Suprapubic skin (tissue), 4 donors: Measurements from ENCODE around the gene MPPE1. TPM values are rescaled to one million over a fixed set of nuclear protein-coding genes. Genes with fewer than 3 reads are reported as not detected.

Experiments
- DNase-seq, 2 donors: peaks; one replicate each; pipeline ENCODE4 v3.0.0-alpha.2; 2019; ENCODE audit warnings: low spot score in 2 of 2
- H3K27ac ChIP-seq: fragments of 200-600 bp; sonication (generic); one replicate; pipeline ENCODE4 v1.5.1; 2019
- H3K27me3 ChIP-seq: fragments of 200-600 bp; sonication (generic); one replicate; pipeline ENCODE4 v1.5.1; 2019
- H3K36me3 ChIP-seq: fragments of 200-600 bp; sonication (generic); one replicate; pipeline ENCODE4 v1.5.1; 2019
- H3K4me1 ChIP-seq: fragments of 200-600 bp; sonication (generic); one replicate; pipeline ENCODE4 v1.5.1; 2019
- H3K4me3 ChIP-seq: fragments of 200-600 bp; sonication (generic); one replicate; pipeline ENCODE4 v1.5.1; 2019; ENCODE audit warnings: mild to moderate bottlenecking
- H3K9me3 ChIP-seq: fragments of 200-600 bp; sonication (generic); one replicate; pipeline ENCODE4 v1.5.1; 2019
- CTCF ChIP-seq, 2 donors: fragments of 200-600 bp in 1 of 2; fragments of 450-650 bp in 1 of 2; sonication (generic) in 1 of 2; IDR thresholded peaks; one replicate each; pipeline ENCODE4 v1.5.1; 2016 to 2019; ENCODE audit warnings: antibody characterized with exemption in 2 of 2, mild to moderate bottlenecking in 1 of 2, moderate library complexity in 1 of 2
- EP300 ChIP-seq: sonication (generic); formaldehyde crosslinking; IDR thresholded peaks from one replicate; pipeline ENCODE4 v1.6.1; 2017; ENCODE audit warnings: antibody characterized with exemption
- POLR2A ChIP-seq, 2 donors: fragments of 450-650 bp; IDR thresholded peaks; one replicate each; pipeline ENCODE4 v1.6.1; 2017; ENCODE audit warnings: antibody characterized with exemption in 2 of 2, mild to moderate bottlenecking in 2 of 2, moderate library complexity in 2 of 2
- POLR2AphosphoS5 ChIP-seq, 3 donors: sonication (generic); formaldehyde crosslinking; IDR thresholded peaks; one replicate each; pipeline ENCODE4 v1.6.1; 2017; ENCODE audit warnings: antibody characterized with exemption in 3 of 3
- WGBS: methylation state at CpG from one replicate; pipeline ENCODE4 v1.1.5; 2018; 5-methylcytosine and 5-hydroxymethylcytosine counted together
- total RNA-seq, 4 donors: library from RNA; depleted of rRNA; stranded (reverse); fragments of >200 nt; gene quantifications; one replicate each; pipeline ENCODE4 v1.1.0, GENCODE V29; 2016

The MPPE1 gene
- total RNA-seq, 4 donors from 2014 or later: 28.2 to 84.2 (median 40.3) TPM

- H3K27me3 ChIP-seq: no peaks in the 10 kb centered on the region
- no peak for DNase-seq
- 79% methylated on average over 5 of the region's 5 CpGs for WGBS
- no peaks in the 10 kb centered on the region for H3K4me1 ChIP-seq
- H3K27ac ChIP-seq: no peak overlapping the region
- no peaks in the 10 kb centered on the region for H3K9me3 ChIP-seq
- no peaks in the 10 kb centered on the region for H3K36me3 ChIP-seq
- H3K4me3 ChIP-seq: no peak overlapping the region
- no peak for TF ChIP-seq CTCF (IDR thresholded peaks at IDR 0.05)
- no peak for TF ChIP-seq POLR2AphosphoS5 (IDR thresholded peaks at IDR 0.05)
- no peak for TF ChIP-seq EP300
- TF ChIP-seq POLR2A (IDR thresholded peaks at IDR 0.05): no peak
Observed at GRCh38 chr18:11842562-11842961, 65.6 kb downstream of the MPPE1 start.

- TF ChIP-seq POLR2A (IDR thresholded peaks at IDR 0.05) (no peak), CTCF (IDR thresholded peaks at IDR 0.05) (no peak), POLR2AphosphoS5 (IDR thresholded peaks at IDR 0.05) (no peak), EP300 (no peak)
- no peaks in the 10 kb centered on the region for H3K36me3 ChIP-seq
- no peaks in the 10 kb centered on the region for H3K4me1 ChIP-seq
- H3K27me3 ChIP-seq: no peaks in the 10 kb centered on the region
- no peak overlapping the region for H3K27ac ChIP-seq
- H3K9me3 ChIP-seq: no peaks in the 10 kb centered on the region
- WGBS: 75% methylated on average over 6 of the region's 6 CpGs
- no peak for DNase-seq
- H3K4me3 ChIP-seq: no peak overlapping the region
Observed at GRCh38 chr18:11840493-11840892, 67.6 kb downstream of the MPPE1 start.

- Histone ChIP-seq H3K27ac (no peak overlapping the region), H3K4me3 (no peak overlapping the region), H3K9me3 (no peaks in the 10 kb centered on the region), H3K36me3 (no peaks in the 10 kb centered on the region), H3K4me1 (no peaks in the 10 kb centered on the region), H3K27me3 (no peaks in the 10 kb centered on the region)
- no peak for TF ChIP-seq CTCF (IDR thresholded peaks at IDR 0.05)
- no peak for TF ChIP-seq POLR2AphosphoS5 (IDR thresholded peaks at IDR 0.05)
- TF ChIP-seq EP300: no peak
- no peak for TF ChIP-seq POLR2A (IDR thresholded peaks at IDR 0.05)
- DNase-seq: no peak
- 81% methylated on average over 6 of the region's 6 CpGs for WGBS
Observed at GRCh38 chr18:11839556-11839955, 68.6 kb downstream of the MPPE1 start.

- H3K4me3 ChIP-seq: no peak overlapping the region
- WGBS: 60% methylated on average over 5 of the region's 5 CpGs
- TF ChIP-seq POLR2AphosphoS5 (IDR thresholded peaks at IDR 0.05) (no peak), EP300 (no peak), CTCF (IDR thresholded peaks at IDR 0.05) (no peak), POLR2A (IDR thresholded peaks at IDR 0.05) (no peak)
Observed at GRCh38 chr18:11834772-11835171, 73.3 kb downstream of the MPPE1 start.

More at GRCh38 chr18:11834772-11835171, 73.3 kb downstream of the MPPE1 start:
- Histone ChIP-seq H3K36me3 (no peaks in the 10 kb centered on the region), H3K27me3 (no peaks in the 10 kb centered on the region), H3K4me1 (no peaks in the 10 kb centered on the region), H3K27ac (no peak overlapping the region), H3K9me3 (no peaks in the 10 kb centered on the region)
- no peak for DNase-seq

Other genes starting within 250 kb of the MPPE1 start
- gene GNAL, start 219.1 kb downstream of the MPPE1 start, total RNA-seq: 10 to 100 TPM in 3 of 4 donors, 1 to 10 TPM in 1; 8.7 to 17.2 (median 15.0) TPM
- 100 to 1,000 TPM in 1 of 4 donors, 10 to 100 TPM in 3; 53.9 to 123 (median 80.4) TPM for gene CHMP1B, start 56.9 kb downstream of the MPPE1 start, total RNA-seq
- gene IMPA2, start 73.2 kb upstream of the MPPE1 start, total RNA-seq: 100 to 1,000 TPM; 234 to 396 (median 363) TPM
- 1 to 10 TPM in 1 of 4 donors, under 1 TPM in 1, not detected in 2; 0.16 to 1.2 TPM for gene ANKRD62, start 185.5 kb upstream of the MPPE1 start, total RNA-seq